ENCODE data around the gene TUBB4B.

The TUBB4B gene

GRCh38 chr9:137226338-137227053 lies 14.6 kb upstream of the TUBB4B start:
- no peak for DNase-seq

GRCh38 chr9:137227054-137227852 lies 13.8 kb upstream of the TUBB4B start, which contains the start of gene RNF224:
RNF224 (plus strand) TSS chr9:137227502; CDS start chr9:137228336, 834 bp downstream.
- DNase-seq, result peak; percentile 91

- no peak for DNase-seq
Observed at GRCh38 chr9:137227853-137228505, 13.1 kb upstream of the TUBB4B start.

GRCh38 chr9:137228506-137228967 lies 12.6 kb upstream of the TUBB4B start:
- DNase-seq, result no peak

- no peak for DNase-seq
Observed at GRCh38 chr9:137228968-137229896, 11.9 kb upstream of the TUBB4B start.

GRCh38 chr9:137229903-137230704 lies 11.0 kb upstream of the TUBB4B start:
- no peak for DNase-seq

- DNase-seq, result no peak
Observed at GRCh38 chr9:137230705-137231371, 10.2 kb upstream of the TUBB4B start, which contains the start of gene SLC34A3. SLC34A3 (plus strand) TSS chr9:137230901; CDS start chr9:137231703, 802 bp downstream.

- no peak for DNase-seq
Observed at GRCh38 chr9:137231372-137232039, 9.6 kb upstream of the TUBB4B start.

- no peak for DNase-seq
Observed at GRCh38 chr9:137232101-137232500, 9.0 kb upstream of the TUBB4B start.

GRCh38 chr9:137232510-137232909 lies 8.6 kb upstream of the TUBB4B start:
- DNase-seq, result no peak

GRCh38 chr9:137233143-137233980 lies 7.7 kb upstream of the TUBB4B start:
- no peak for DNase-seq

- DNase-seq, result no peak
Observed at GRCh38 chr9:137234055-137234697, 6.9 kb upstream of the TUBB4B start.

GRCh38 chr9:137234758-137235423 lies 6.2 kb upstream of the TUBB4B start:
- DNase-seq, result no peak

- no peak for DNase-seq
Observed at GRCh38 chr9:137235424-137236237, 5.5 kb upstream of the TUBB4B start.

- DNase-seq, result peak; percentile 97
Observed at GRCh38 chr9:137236238-137236935, 4.7 kb upstream of the TUBB4B start.

- no peak for DNase-seq
Observed at GRCh38 chr9:137236936-137237421, 4.1 kb upstream of the TUBB4B start.

Data from stimulated activated CD8-positive, alpha-beta memory T cell treated with anti-CD3 and anti-CD28 coated beads, Interleukin-4, amount 100 ng/mL, for 48 hours (primary cell).